Peyer's patch (tissue), 4 donors: ENCODE results near the gene SPR.

ENCODE experiments used
- CTCF ChIP-seq, 6 experiments: fragments of 450-650 bp in 4 of 6; fragments of 200-600 bp in 2 of 6; sonication (generic) in 1 of 6; IDR thresholded peaks; one replicate each; pipeline ENCODE4 v1.5.1; 2017 to 2019; ENCODE audit warnings: antibody characterized with exemption in 6 of 6, mild to moderate bottlenecking in 3 of 6, moderate library complexity in 1 of 6
- POLR2A ChIP-seq, 2 donors: fragments of 450-650 bp; IDR thresholded peaks; one replicate each; pipeline ENCODE4 v1.5.1; 2017; ENCODE audit warnings: antibody characterized with exemption in 2 of 2, mild to moderate bottlenecking in 2 of 2, moderate library complexity in 2 of 2

- no peak for TF ChIP-seq CTCF (IDR thresholded peaks at IDR 0.05)
- TF ChIP-seq POLR2A (IDR thresholded peaks at IDR 0.05) = no peak
Observed at GRCh38 chr2:72915320-72915906, 28.2 kb downstream of the SPR start.
